NOMO-1 (cell line): Measurements from ENCODE around the gene REPS2.

Experiments used
- DNase-seq, 2 experiments: peaks; one replicate each; lab custom pipeline; 2025; ENCODE audit not compliant: unreplicated experiment in 2 of 2; lab: John Stamatoyannopoulos, UW

REPS2 gene

GRCh38 chrX:16946361-16946964 is at the start of gene REPS2:
REPS2 (plus strand) TSS chrX:16946658; CDS start chrX:16946862, 204 bp downstream.
- peak; percentile 13 to 71 for DNase-seq

GRCh38 chrX:16897445-16897844 is 49.0 kb upstream of the REPS2 start:
- DNase-seq: no peak

- DNase-seq: peak; percentile 87 to 93
These were observed 43.0 kb upstream of the REPS2 start for GRCh38 chrX:16903274-16904022.

GRCh38 chrX:16910376-16910775 is 36.1 kb upstream of the REPS2 start:
- DNase-seq: no peak

GRCh38 chrX:16914058-16914457 is 32.4 kb upstream of the REPS2 start:
- DNase-seq: peak; percentile 95 to 97

- no peak for DNase-seq
These were observed 29.9 kb upstream of the REPS2 start for GRCh38 chrX:16916561-16916960.

- DNase-seq: no peak
These were observed 29.3 kb upstream of the REPS2 start for GRCh38 chrX:16917120-16917519.

GRCh38 chrX:16918979-16919378 is 27.5 kb upstream of the REPS2 start:
- no peak for DNase-seq

- DNase-seq: no peak
These were observed 26.4 kb upstream of the REPS2 start for GRCh38 chrX:16920075-16920474.

GRCh38 chrX:16923157-16923556 is 23.3 kb upstream of the REPS2 start:
- DNase-seq: no peak

GRCh38 chrX:16924631-16925480 is 21.6 kb upstream of the REPS2 start:
- no peak for DNase-seq

GRCh38 chrX:16930392-16930791 is 16.1 kb upstream of the REPS2 start:
- peak in 1 of 2 experiments; percentile 31 for DNase-seq

GRCh38 chrX:16931371-16931770 is 15.1 kb upstream of the REPS2 start:
- peak; percentile 58 to 81 for DNase-seq

GRCh38 chrX:16931855-16932575 is 14.4 kb upstream of the REPS2 start:
- no peak for DNase-seq

- DNase-seq: no peak
These were observed 12.3 kb upstream of the REPS2 start for GRCh38 chrX:16934185-16934584.

- DNase-seq: no peak
These were observed 609 bp downstream of the REPS2 start for GRCh38 chrX:16946971-16947562.

- no peak for DNase-seq
These were observed 4.0 kb downstream of the REPS2 start for GRCh38 chrX:16950423-16950822.

GRCh38 chrX:16953606-16954211 is 7.3 kb downstream of the REPS2 start:
- DNase-seq: no peak

GRCh38 chrX:16957751-16958150 is 11.3 kb downstream of the REPS2 start:
- no peak for DNase-seq

GRCh38 chrX:16958356-16958755 is 11.9 kb downstream of the REPS2 start:
- no peak for DNase-seq
